Keratinocyte (primary cell): ENCODE measurements around the gene KRTAP5-7. TPM values are rescaled to one million over a fixed set of nuclear protein-coding genes. Genes with fewer than 3 reads are reported as not detected.

Source experiments
- DNase-seq: peaks from one replicate; pipeline ENCODE4 v3.0.0-alpha.2; 2011; ENCODE audit warnings: low read depth, missing footprints, low spot score
- FAIRE-seq: peaks from 2 replicates; lab custom pipeline; 2011; peaks lifted over from hg19 to GRCh38; lab: Jason Lieb, UNC
- H2AFZ ChIP-seq: 2 replicates; pipeline ENCODE4 v1.6.0; 2012; ENCODE audit warnings: low read length, control low read depth, inconsistent platforms; ENCODE audit not compliant: control insufficient read depth
- H3K27ac ChIP-seq: 2 replicates; pipeline ENCODE4 v1.5.1; 2011; ENCODE audit warnings: low read length; ENCODE audit not compliant: control insufficient read depth, insufficient read depth
- H3K27me3 ChIP-seq: 3 replicates; pipeline ENCODE4 v1.6.0; 2011; ENCODE audit warnings: low read length; ENCODE audit not compliant: control insufficient read depth, insufficient read depth; ENCODE audit errors: extremely low read depth
- H3K36me3 ChIP-seq, 2 experiments: 2 replicates in 1 of 2; 3 replicates in 1 of 2; pipeline ENCODE4 v1.5.1; 2011; ENCODE audit warnings: low read length in 2 of 2, mild to moderate bottlenecking in 1 of 2; ENCODE audit not compliant: control insufficient read depth in 2 of 2, insufficient read depth in 2 of 2; ENCODE audit errors: extremely low read depth in 1 of 2
- H3K4me1 ChIP-seq: 3 replicates; pipeline ENCODE4 v1.5.1; 2011; ENCODE audit warnings: low read length; ENCODE audit not compliant: control insufficient read depth, insufficient read depth; ENCODE audit errors: extremely low read depth
- H3K4me2 ChIP-seq: 3 replicates; pipeline ENCODE4 v1.6.0; 2011; ENCODE audit warnings: low read depth, low read length; ENCODE audit not compliant: control insufficient read depth, insufficient read depth; ENCODE audit errors: extremely low read depth
- H3K4me3 ChIP-seq, 3 experiments: fragments of 200-600 bp in 1 of 3; sonication (generic) in 1 of 3; 2 replicates in 2 of 3; 3 replicates in 1 of 3; pipeline ENCODE4 v1.5.1; 2011 to 2016; ENCODE audit warnings: low read length in 3 of 3, mild to moderate bottlenecking in 3 of 3, control low read depth in 2 of 3, inconsistent platforms in 1 of 3, low read depth in 1 of 3, mixed read lengths in 1 of 3, mixed run types in 1 of 3, moderate library complexity in 1 of 3; ENCODE audit not compliant: control insufficient read depth in 2 of 3, insufficient read depth in 2 of 3; ENCODE audit errors: extremely low read depth in 1 of 3
- H3K79me2 ChIP-seq: 2 replicates; pipeline ENCODE4 v1.6.0; 2012; ENCODE audit warnings: low read length; ENCODE audit not compliant: control insufficient read depth, insufficient read depth
- H3K9ac ChIP-seq: 3 replicates; pipeline ENCODE4 v1.6.0; 2011; ENCODE audit warnings: low read length; ENCODE audit not compliant: control insufficient read depth, insufficient read depth; ENCODE audit errors: extremely low read depth
- H3K9me1 ChIP-seq: 3 replicates; pipeline ENCODE4 v1.6.0; 2011; ENCODE audit warnings: low read length; ENCODE audit not compliant: control insufficient read depth, insufficient read depth; ENCODE audit errors: extremely low read depth
- H3K9me3 ChIP-seq: 2 replicates; pipeline ENCODE4 v1.5.1; 2012; ENCODE audit warnings: low read depth, low read length; ENCODE audit not compliant: control insufficient read depth
- H4K20me1 ChIP-seq: 3 replicates; pipeline ENCODE4 v1.6.0; 2011; ENCODE audit warnings: low read length; ENCODE audit not compliant: control insufficient read depth, insufficient read depth; ENCODE audit errors: extremely low read depth
- CTCF ChIP-seq, 3 experiments: IDR thresholded peaks in 1 of 3; conservative IDR thresholded peaks in 1 of 3; optimal IDR thresholded peaks in 1 of 3; 2 replicates in 2 of 3; 3 replicates in 1 of 3; pipeline versions ENCODE3 to v1.5.1; 2011; ENCODE audit warnings: low read length in 3 of 3, mild to moderate bottlenecking in 3 of 3, moderate library complexity in 2 of 3, control low read depth in 1 of 3, inconsistent platforms in 1 of 3; ENCODE audit not compliant: insufficient read depth in 2 of 3; ENCODE audit errors: extremely low read depth in 1 of 3
- EZH2 ChIP-seq: IDR thresholded peaks from one replicate; pipeline ENCODE4 v1.6.1; 2012; ENCODE audit warnings: inconsistent platforms, mild to moderate bottlenecking, low read length, moderate library complexity
- dilution Hi-C: fragments of 300-500 bp; cut with MboI; formaldehyde crosslinking; loops from one replicate; pipeline ENCODE4 v1.7.0; 2020; ENCODE audit warnings: low sequenced_read_pairs; ENCODE audit not compliant: extremely low pct_ligation_motif_present
- polyA plus RNA-seq, 5 experiments: library from polyadenylated mRNA; depleted of rRNA in 3 of 5; stranded (reverse) in 3 of 5; stranded (forward) in 1 of 5; unstranded in 1 of 5; fragments of >200 nt; gene quantifications; 1 replicate in 1 of 5; 2 replicates in 3 of 5; 3 replicates in 1 of 5; pipeline versions ENCODE4 v1.2.1 to v1.2.3, GENCODE V29; 2011 to 2012; ENCODE audit warnings: missing spikeins in 2 of 5, low read depth in 1 of 5, low replicate concordance in 1 of 5

KRTAP5-7 gene
- polyA plus RNA-seq, 1 donor (not counting 4 experiments of a cell fraction or from before 2014, with no cell fraction given): not detected

- DNase-seq: no peak
- Histone ChIP-seq H3K4me1 (no peaks in the 10 kb centered on the region), H3K79me2 (no peaks in the 10 kb centered on the region), H3K27me3 (no peaks in the 10 kb centered on the region), H3K4me2 (no peak overlapping the region), H3K9ac (no peak overlapping the region), H3K9me1 (no peaks in the 10 kb centered on the region), H2AFZ (no peak overlapping the region), H3K9me3 (peaks cover 3% of the 10 kb centered on the region), H3K36me3 (no peaks in the 10 kb centered on the region), H3K4me3 (no peak overlapping the region), H4K20me1 (no peaks in the 10 kb centered on the region), H3K27ac (no peak overlapping the region)
- TF ChIP-seq EZH2: no peak
- peak in 2 of 3 experiments; percentile 22 to 43 for TF ChIP-seq CTCF (optimal IDR thresholded peaks at IDR 0.05 in 1 of 3, IDR thresholded peaks at IDR 0.05 in 1 of 3, conservative IDR thresholded peaks at IDR 0.05 in 1 of 3; ENCODE audit: extremely low read depth in 1 of 3, insufficient read depth in 2 of 3, low read length in 3 of 3)
- dilution Hi-C loops: no loop called here
- FAIRE-seq: no peak
Observed at GRCh38 chr11:71563406-71563805, 36.3 kb downstream of the KRTAP5-7 start.

GRCh38 chr11:71564430-71564829 lies 37.4 kb downstream of the KRTAP5-7 start:
- Histone ChIP-seq H3K9me3 (peaks cover 3% of the 10 kb centered on the region), H3K27me3 (no peaks in the 10 kb centered on the region), H4K20me1 (no peaks in the 10 kb centered on the region), H3K4me2 (no peak overlapping the region), H3K4me3 (no peak overlapping the region), H3K36me3 (no peaks in the 10 kb centered on the region), H3K27ac (no peak overlapping the region), H3K4me1 (no peaks in the 10 kb centered on the region), H3K79me2 (no peaks in the 10 kb centered on the region), H3K9me1 (no peaks in the 10 kb centered on the region), H3K9ac (no peak overlapping the region), H2AFZ (no peak overlapping the region)
- TF ChIP-seq EZH2 (no peak), CTCF (optimal IDR thresholded peaks at IDR 0.05 in 1 of 3, IDR thresholded peaks at IDR 0.05 in 1 of 3, conservative IDR thresholded peaks at IDR 0.05 in 1 of 3; ENCODE audit: extremely low read depth in 1 of 3, insufficient read depth in 2 of 3, low read length in 3 of 3) (no peak)
- no peak for DNase-seq
- no peak for FAIRE-seq
- dilution Hi-C loops: no loop called here
